CMK (cell line): ENCODE results near the gene GIGYF2.

ENCODE experiments used
- DNase-seq: peaks from one replicate; pipeline ENCODE4 v3.0.0-alpha.2; 2010; ENCODE audit warnings: low read depth

GIGYF2 gene

DNA sequence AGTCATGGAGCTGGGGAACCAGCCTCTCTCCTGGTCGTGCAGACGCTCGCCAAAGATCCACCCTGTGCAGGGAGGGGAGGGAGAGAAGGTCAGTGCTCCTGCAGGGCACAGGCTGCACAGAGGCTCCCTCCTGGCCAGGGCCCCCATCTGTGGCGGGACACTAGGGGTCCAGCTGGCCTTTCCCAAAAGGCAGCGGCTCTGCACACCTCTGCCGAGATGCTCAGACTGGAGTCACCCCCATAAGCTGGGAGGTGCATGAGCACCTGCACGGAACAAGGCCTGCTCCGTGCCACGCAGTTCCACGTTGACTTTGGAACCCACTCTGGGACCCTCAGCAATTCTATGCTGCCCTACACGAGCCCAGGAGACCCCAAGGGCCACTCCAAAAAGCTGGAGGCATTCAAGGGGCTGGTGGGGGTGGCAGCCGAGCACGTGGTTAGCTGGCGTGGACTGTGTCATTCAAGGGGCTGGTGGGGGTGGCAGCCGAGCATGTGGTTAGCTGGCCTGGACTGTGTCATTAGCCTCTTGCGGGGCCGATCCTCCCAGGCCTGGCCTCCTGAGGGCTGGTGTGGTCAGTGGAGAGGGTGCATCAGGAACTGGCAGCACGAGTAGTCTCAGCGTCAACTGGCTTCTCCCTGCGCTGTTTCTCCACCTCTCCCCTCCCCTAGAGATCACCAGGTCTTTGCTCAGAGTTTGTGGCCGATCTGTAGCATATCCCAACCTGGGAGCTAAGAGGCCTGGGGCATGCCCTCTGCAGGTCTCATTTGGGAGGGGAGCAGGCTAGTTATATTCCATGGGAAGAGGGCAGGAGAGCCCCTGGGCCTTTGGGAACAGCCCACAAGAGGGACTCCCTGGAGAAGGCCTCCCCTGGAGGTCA lies 182.7 kb downstream of the GIGYF2 start:
- DNase-seq = no peak

DNA sequence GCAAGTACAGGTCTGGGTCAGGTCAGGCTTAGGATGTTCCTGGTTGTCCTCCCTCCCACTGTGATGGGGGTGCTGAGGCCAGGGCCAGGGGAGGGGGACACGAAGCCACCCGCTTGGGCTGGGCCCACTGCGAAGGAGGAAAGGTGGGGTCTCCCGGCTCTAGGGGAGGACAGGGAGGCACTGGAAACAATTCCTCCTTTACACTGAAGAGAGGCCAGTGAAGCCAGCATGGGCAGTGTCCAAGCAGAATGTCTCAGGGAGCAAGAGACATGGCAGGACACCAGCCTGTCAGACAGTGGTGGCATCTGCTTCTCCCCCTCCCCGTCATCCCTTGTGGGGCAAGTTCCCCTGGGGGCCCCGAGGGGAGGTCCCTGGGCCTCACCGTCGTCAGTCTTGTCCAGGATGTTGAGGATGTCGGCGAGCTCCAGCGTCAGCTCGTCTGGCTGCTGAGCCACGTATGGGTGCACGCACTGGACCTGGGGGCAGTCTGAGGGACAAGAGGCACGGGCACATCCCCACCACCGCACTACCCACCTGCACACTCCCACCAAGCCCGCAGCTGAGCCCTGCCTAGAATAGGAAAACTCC lies 183.7 kb downstream of the GIGYF2 start:
- DNase-seq = no peak

DNA sequence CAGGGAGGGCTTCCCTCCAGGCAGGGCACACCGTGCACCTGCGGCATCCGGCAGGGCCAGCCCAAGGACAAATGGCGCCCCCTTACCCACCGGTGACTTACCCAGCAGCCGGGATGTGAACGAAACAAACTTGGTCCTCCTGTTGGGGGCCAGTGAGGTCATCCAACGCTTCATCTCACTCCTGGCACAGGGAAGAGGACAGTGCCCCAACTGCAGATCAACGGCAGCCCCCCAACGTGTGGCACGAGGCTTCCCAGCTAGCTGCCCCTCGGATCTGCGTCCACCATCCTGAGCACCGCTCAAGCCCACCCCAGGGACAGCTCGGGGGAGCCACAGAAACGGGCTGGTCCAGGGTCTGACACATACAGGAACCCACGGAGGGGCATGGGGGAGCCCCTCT lies 185.0 kb downstream of the GIGYF2 start:
- no peak for DNase-seq

DNA sequence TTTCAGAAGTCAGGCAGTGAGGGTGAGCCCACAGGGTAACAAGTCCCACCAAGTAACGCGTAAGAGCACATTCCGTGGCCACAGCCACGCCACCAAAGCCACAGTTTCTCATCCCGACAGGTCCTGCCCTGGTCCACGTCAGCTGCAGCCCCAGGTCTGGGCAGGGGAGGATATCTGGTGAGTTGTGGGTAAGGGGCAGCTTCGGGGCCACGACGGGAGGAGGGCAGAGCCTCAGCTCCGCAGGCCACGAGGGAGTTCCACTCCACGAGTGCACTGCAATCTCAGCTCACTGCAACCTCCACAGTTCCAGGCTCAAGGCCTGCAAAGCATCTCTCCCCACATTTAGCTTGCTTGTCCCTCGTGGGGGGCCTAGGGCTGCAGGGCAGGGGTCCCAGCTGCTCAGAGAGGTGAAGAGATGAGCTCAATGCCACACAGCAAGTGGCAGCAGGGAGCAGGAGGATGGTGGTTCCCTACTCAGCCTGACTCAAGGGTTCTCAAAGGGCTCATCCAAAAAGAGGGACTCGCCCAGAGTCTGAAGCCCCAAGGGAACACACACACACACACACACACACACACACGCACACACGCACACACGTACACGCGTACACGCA lies 185.5 kb downstream of the GIGYF2 start:
- DNase-seq = no peak

DNA sequence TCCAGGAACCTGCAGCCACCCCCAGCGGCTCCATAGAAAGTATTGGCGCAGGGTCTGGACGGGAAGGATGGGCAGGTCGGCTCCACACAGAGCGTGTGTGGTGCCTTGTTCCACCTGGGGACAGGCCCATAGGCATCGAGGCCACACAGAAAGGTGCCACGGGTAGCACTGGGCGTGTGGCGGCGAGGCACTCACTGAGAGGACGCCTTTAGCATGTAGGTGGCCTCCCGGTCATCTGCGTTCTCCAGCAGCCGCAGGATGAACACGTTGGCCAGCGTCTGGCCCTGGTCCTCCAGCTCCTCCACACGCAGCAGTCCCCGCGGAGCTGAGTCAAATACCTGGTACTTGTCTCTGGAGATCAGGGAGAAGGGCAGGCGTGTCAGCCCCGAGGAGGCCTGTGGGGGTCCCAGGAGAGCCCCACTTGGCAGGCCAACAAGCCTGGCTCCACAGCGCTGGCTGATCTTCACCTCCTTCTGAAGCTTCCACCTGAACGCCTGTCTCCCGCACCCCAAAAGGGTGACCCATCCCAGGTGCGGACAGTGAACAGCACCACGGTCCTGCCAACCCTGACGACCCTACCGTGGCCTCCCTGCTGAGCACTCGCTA lies 186.1 kb downstream of the GIGYF2 start:
- DNase-seq = no peak

DNA sequence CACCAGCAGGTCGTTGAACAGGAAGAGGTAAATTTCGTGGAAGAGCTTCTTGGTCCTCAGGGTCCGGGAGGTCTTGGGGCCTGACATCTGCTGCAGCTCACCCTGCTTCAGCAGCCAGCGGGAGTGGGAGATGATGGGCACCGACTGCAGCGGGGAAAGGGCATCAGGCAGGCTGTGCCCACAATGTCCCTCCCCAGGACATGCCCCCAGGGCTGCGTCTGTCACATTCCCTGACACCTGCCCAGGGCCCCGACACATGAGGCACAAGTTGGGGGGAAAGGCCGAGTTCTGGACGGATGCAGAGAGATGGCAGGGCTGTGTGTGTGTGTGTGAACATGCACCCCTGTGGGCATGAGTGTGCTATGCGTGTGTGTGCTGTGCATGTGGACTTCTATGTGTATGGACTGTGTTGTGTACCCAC lies 186.9 kb downstream of the GIGYF2 start:
- no peak for DNase-seq

DNA sequence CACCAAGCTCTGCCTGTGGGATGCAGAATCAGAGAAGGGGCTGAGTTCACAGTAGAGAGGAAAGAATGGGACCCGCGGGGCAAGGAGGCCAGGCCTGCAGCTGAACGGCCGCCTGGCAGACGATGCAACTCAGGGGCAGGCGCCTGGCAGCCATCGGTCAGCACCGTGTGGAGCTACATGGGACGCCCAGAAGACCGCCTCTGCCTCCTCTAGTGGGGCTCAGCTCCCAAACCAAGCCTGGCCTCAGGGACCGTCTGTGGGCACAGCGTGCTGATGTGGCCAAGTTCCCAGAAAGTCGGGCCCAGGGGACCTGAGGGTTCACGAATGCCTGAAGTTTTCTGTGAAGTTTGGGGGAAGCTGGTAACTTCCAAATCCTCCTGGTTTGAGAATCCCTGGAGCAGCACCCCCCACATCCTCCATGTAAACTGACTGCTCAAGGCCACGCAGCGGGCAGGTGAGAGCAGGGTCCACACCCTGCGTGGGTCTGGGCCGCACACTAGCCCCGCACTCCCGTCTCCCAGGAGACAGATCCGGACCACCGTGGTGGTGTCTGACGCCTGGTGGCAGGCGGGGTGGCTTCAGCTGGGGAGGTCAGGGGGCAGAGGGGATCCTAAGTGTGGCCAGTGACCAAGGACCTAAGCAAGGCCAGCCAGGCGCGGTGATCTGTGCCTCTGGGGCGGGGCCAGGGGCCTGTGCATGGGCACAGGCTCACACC lies 187.6 kb downstream of the GIGYF2 start:
- DNase-seq = no peak

DNA sequence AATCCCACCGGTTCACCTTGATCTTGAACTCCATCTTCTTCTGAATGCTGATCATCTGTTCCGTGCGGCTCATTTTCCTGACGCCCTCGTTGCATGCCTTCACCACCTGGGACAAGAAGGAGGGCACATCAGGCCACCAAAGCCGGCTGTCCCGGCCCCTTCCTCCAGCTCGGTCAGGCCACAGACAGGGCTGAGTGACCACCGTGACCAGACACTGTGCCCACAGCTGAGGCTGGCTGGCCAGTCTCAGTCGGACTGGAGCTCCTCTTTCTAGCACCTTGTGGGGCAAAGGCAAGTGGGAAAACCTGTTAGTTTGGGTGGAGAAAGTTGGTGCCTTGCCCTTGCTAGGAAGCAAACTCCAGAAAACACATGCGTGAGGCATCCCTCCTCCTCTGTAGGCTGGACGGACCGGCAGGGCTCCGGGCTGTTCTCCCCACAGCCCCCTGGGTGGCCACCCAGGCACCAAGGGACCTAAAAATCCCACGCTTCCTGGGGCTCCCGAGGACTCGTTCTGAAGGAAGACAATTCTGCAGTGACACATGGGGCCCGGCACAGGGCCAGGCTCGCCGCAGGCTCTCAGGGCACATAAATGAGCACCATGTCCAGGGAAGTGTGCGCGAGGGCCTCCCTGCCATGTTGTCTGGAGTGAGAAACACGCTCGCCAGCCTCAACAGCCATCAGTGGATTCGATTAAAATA lies 188.3 kb downstream of the GIGYF2 start:
- no peak for DNase-seq

DNA sequence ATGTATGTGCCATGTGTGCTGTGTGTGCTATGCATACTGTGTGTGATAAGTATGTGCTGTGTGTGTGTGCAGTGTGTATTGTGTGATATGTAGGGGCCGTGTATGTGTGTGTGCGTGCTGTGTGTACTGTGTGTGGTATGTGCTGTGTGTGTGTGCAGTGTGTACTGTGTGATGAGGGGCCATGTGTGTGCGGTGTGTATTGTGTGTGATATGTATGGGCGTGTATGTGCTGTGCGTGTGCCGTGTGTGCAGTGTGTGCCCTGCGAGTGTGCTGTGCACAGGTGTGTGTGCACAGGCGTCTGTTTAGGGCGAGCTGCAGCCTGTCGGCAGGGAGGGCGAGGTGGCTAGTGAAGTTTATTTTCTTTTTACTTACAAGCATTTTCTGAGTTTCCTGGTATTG lies 189.0 kb downstream of the GIGYF2 start:
- DNase-seq = no peak

DNA sequence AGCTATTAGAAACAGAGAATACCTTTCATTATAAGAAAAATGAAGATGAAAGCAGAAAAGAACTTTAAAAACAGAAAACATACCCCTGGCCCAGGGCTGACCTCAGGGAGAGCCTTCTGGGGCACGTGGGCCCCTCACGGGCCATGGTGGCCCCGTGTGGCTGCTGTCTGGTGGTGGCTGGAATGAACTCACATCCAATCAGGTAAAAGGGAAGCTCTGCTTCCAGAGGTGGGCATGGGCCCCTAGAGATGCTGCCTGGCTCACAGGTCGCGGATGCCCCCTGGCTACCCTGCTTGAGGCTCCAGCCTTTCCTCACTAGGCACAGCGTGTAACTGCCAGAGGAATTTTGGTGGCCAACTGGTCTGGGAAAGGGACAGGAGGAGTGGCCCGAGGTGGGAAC lies 189.5 kb downstream of the GIGYF2 start:
- DNase-seq = no peak

DNA sequence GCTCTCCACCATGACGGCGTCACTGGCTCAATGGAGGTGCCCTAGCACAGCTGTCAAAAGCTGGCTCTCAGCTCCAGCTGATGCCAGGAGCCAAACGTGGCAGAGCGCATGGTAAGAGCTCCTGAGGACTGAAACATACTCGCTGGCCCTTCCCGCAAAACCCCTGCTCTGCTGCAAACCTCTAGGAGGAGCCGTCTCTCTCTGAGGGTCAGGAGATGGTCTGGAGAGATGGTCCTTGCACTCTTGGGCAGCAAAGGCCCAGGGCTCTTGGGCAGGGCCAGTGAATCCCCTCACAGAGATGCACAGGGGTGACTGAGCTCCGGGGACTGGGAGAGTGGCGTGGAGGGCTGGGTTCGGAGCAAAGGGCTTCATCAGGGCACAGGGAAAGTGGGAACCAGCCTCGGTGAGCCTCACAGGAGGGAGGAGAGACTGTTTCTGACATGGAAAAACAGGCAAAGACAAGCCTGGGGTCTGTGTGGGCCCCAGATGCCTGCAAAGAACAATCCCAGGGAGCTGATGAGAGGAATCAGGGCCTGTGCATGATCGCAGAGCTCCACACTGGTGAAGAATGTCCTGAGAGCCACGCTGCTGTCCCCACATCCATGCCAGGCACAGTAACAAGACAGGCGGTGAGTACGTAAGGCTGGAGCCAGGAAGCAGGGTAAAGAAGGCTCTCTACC lies 190.2 kb downstream of the GIGYF2 start:
- DNase-seq = no peak

DNA sequence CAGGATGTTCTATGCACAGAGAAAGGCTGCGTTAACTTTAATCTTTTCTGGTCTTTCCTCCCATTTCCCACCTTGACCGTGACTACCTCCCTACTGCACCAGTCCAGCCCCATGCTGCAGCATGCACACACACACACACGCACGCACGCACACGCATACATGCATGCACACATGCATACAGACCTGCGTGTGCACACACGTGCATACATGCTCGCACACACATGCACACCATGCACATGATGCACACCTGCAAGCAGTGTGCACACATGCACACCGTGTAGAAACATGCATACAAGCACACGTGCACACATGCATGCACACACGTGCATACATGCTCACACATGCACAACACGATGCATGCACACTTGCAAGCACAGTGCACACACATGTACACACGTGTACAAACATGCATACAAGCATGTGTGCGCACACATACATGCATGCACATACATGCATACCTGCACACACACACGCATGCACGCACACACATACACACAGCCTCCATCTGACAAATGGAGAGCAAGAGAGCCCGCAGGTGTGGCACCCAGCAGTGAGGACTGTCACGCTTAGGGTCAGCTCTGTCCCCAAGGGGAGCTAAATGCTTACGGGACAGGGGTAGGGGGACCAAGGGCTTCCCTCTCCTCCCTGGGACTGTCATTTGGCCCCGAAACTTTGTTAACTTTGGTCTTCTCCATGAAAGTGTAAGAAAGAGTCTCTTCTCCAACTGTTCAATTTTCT lies 191.1 kb downstream of the GIGYF2 start:
- no peak for DNase-seq

DNA sequence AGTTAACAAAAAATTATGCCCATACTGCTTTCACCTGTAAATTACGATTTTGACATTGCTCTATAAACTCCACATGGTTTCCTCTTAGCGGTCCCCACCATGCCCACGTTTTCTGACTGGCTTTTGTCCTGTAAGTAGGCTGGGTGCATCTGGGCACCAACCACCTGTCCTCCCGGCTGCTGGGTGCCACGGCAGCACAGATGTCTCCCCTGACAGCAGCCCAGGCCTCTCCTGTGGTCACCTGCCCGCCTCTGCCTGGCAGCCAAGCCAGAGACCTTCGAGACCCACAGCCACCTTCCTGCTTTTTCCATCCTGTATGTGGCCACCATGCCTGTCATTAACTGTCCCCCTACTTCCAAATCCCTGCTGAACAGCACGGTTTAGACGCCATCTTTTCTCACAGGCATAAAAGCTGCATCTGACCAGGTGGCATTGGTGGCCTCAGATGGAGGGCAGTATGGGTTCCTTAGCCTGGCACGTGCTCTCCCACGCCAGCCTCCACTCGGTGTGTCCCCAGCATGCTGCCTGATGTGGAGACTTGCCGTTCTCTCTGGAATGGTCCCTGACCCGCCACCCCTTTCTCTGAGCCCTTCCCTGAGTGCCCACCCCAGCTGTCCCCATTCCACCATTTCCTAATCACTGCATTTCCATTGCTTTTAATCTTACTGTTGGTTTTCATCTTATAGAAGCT lies 191.9 kb downstream of the GIGYF2 start:
- no peak for DNase-seq

DNA sequence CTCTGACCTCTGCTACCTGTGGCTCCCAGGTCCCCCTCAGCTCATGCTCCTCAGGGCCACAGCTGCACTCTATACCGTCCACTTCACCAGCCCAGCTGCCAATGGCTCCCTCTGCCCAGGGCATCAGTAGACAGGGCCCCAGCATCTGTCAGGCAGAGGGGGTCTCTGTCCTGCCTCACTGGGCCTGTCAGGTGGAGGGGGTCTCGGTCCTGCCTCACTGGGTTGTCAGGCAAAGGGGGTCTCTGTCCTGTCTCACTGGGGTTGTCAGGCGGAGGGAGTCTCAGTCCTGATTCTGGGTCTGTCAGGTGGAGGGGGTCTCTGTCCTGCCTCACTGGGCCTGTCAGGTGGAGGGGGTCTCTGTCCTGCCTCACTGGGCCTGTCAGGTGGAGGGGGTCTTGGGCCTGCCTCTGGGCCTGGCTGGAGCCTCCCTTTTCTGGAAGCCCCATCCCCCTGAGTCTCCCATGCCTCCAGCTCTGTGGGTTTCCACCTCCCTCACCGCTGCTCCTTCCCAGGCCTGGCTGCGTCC lies 192.8 kb downstream of the GIGYF2 start:
- no peak for DNase-seq

DNA sequence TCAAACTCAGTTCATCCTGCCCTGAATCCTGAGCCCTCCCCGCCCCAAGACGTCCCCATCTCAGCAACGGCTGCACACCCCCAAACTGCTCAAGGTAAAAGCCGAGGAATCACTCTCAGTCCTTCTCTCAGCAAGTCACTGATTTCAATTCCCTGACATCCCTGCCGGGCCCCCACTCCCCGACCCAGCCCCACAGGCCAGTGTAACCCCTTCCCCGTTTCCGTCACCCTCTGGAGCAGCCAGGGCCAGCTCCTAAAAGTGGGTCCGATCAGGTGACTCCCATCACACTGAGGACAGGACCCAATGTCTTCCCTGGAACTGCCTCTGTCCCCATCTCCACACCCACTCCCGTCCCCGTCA lies 193.4 kb downstream of the GIGYF2 start:
- no peak for DNase-seq

DNA sequence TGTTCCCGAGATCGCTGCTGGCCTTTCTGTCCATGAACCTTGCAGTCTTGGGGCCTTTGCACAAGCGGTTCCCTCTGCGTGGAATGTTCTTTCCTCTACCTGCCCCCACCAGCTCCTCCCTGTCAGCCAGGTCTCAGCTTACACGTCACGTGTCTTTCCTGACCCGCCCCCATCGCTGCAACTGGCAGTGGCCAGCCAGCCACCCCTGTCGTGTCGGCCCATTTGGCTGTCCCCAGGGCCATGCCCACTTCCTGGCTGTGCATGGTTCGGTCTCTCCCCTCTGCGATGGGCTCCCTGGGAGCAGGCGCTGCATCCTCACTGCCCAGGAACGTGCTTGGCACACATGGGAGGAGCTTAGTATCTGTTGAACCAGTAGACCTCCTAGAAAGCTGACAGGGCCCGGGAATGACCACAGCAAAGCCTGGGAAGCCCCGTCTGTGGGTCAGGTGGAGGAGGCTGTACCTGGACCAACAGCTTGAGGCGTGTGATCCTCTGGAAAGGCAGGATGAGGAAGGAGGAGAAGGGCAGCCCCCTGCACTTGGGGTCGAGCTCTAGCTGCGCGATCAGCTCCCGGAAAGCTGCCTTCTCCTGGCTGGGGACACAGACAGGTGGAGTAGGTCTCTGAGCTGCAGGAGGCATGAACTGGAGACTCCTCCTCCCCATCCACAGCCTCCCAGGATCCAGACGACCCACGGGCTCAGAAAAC lies 193.9 kb downstream of the GIGYF2 start:
- DNase-seq = no peak

DNA sequence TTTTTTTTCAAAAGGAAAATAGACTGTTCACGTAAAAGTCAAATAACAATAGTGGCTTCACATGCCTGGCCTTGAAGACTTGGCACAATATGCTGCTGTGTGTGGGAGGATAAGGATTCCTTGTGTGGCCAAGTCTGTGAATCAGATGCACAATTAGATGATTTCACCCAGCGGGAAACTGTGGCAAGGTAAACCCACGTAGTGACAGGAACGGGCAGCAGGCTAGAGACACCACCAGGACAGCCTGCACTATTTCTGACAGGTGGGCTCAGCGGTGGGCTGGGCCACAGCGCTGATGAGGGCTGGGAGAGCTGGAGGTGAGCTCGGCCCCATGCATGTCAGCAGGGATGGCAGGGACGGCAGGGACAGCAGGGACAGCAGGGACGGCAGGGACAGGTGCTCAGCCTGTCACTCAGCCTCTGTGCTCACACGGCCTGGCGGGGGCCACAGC lies 194.5 kb downstream of the GIGYF2 start:
- DNase-seq = no peak

DNA sequence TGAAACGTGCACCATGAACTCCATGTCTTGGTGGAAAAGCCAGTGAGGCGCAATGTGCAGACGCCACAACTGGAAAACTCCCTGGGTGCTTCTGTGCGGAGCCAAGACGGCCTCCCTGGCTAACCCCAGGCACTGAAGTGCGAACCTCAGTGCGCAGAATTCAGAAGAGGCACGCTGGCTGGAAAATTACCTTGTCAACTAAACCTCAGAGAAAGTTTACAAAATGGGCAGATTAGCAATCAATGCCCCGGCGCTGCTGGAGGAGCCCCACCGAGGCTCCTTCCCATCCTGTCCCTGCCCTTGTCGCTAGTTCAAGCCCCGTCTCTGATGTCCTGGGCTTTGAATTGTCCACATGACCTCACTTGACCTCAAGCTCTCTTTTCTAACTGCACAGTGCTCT lies 195.1 kb downstream of the GIGYF2 start:
- no peak for DNase-seq

DNA sequence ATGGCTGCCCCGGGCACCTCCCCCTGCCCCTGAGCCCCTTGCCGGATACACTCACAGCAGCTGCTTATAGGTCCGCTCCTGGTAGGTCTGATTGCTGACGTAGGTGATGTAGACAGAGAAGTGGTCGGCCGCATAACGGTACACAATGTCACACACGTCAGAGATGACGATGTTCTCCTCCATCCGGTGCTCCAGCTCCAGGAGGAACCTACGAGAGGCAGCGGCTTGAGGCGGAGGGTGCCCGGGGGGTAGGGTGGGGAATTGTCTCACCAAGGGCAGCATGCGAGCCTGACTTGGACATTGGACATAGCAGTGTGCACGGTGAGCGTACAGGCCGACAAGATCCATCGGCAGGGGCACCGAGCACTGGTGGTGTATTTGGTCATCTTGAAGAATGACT lies 195.7 kb downstream of the GIGYF2 start:
- no peak for DNase-seq
